ENCODE results near the gene ETNK2.

DNA sequence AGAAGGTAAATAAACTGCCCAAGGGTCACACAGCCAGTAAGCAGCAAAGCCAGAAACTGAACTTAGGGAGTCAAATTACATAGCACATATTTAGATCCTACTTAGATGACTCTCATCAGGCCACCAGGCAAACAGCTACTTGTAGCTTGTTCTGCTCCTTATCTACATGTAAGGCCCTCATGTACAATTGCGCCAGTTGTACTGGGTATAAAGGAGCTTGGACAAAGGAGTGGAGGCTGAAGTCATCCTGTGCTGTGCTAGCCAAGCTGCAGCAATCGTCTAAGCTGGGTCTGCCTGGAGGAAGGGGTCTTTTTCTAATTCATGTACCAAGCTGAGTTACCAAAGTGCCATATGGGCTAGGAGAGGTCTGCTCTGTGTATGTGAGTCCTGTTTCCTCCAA, 12.8 kb downstream of the ETNK2 start:
- TF ChIP-seq, protein P1, sequence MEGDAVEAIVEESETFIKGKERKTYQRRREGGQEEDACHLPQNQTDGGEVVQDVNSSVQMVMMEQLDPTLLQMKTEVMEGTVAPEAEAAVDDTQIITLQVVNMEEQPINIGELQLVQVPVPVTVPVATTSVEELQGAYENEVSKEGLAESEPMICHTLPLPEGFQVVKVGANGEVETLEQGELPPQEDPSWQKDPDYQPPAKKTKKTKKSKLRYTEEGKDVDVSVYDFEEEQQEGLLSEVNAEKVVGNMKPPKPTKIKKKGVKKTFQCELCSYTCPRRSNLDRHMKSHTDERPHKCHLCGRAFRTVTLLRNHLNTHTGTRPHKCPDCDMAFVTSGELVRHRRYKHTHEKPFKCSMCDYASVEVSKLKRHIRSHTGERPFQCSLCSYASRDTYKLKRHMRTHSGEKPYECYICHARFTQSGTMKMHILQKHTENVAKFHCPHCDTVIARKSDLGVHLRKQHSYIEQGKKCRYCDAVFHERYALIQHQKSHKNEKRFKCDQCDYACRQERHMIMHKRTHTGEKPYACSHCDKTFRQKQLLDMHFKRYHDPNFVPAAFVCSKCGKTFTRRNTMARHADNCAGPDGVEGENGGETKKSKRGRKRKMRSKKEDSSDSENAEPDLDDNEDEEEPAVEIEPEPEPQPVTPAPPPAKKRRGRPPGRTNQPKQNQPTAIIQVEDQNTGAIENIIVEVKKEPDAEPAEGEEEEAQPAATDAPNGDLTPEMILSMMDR (IDR thresholded peaks at IDR 0.05; ENCODE audit: control extremely low read depth in 1 of 3, insufficient read depth in 1 of 3, low read depth in 1 of 3, low read length in 3 of 3) = no peak
- TF ChIP-seq RXRA (IDR thresholded peaks at IDR 0.05; ENCODE audit: insufficient read depth, low read depth, low read length) (no peak), CBX8 (IDR thresholded peaks at IDR 0.05; ENCODE audit: borderline replicate concordance, low read depth, low read length) (no peak), POLR2A (IDR thresholded peaks at IDR 0.05; ENCODE audit: control extremely low read depth in 1 of 2, low read depth in 2 of 2, low read length in 2 of 2) (no peak), TBP (IDR thresholded peaks at IDR 0.05; ENCODE audit: low read depth, low read length) (no peak), CEBPB (IDR thresholded peaks at IDR 0.05; ENCODE audit: low read depth, low read length) (no peak), JUND (IDR thresholded peaks at IDR 0.05; ENCODE audit: low read length) (no peak), EP300 (IDR thresholded peaks at IDR 0.05; ENCODE audit: borderline replicate concordance in 1 of 2, low read depth in 2 of 2, low read length in 2 of 2) (no peak), TEAD4 (IDR thresholded peaks at IDR 0.05; ENCODE audit: low read depth, low read length) (no peak), MAFK (IDR thresholded peaks at IDR 0.05; ENCODE audit: low read depth, low read length) (no peak), FOSL1 (IDR thresholded peaks at IDR 0.05; ENCODE audit: insufficient read depth, low read depth, low read length) (no peak), RFX5 (IDR thresholded peaks at IDR 0.05; ENCODE audit: borderline replicate concordance, low read depth, low read length) (no peak)
